CD4-positive, alpha-beta T cell (primary cell): ENCODE data around the gene CTR9. TPM values are rescaled to one million over a fixed set of nuclear protein-coding genes. Genes with fewer than 3 reads are reported as not detected.

ENCODE experiments used
- ATAC-seq: fragments of 200-7000 bp; cut with Tn5 transposase; one replicate; pipeline ENCODE4 v1.10.0; 2022; ENCODE audit warnings: mild to moderate bottlenecking; ENCODE audit not compliant: poor library complexity
- CTCF ChIA-PET: fragments of 350-600 bp; sonication (Branson Sonifier 250); formaldehyde crosslinking; loops from one replicate; lab custom pipeline; 2021; ENCODE audit warnings: antibody characterized with exemption, inconsistent platforms; lab: Charles Lee
- POLR2A ChIA-PET: fragments of 350-600 bp; sonication (Branson Sonifier 250); formaldehyde crosslinking; loops from one replicate; lab custom pipeline; 2021; ENCODE audit warnings: antibody characterized with exemption, inconsistent platforms; lab: Charles Lee
- DNase-seq, 14 experiments: peaks; one replicate each; pipeline ENCODE4 v3.0.0-alpha.2; 2013 to 2020; ENCODE audit warnings: mixed read lengths in 2 of 14
- H3K27ac ChIP-seq, 2 donors: one replicate each; pipeline versions ENCODE4 v1.5.1 to v1.7.0; 2013; ENCODE audit warnings: low read length in 2 of 2, low read depth in 1 of 2, mild to moderate bottlenecking in 1 of 2
- H3K27me3 ChIP-seq, 2 experiments: 1 replicate in 1 of 2; 2 replicates in 1 of 2; pipeline versions ENCODE4 v1.6.1 to v1.7.0; 2013; ENCODE audit warnings: low read length in 2 of 2, control low read depth in 1 of 2, mild to moderate bottlenecking in 1 of 2, moderate library complexity in 1 of 2; ENCODE audit not compliant: insufficient read depth in 2 of 2, control insufficient read depth in 1 of 2
- H3K36me3 ChIP-seq: one replicate; pipeline ENCODE4 v1.6.1; 2013; ENCODE audit warnings: low read length, control low read depth; ENCODE audit not compliant: insufficient read depth
- H3K4me1 ChIP-seq: one replicate; pipeline ENCODE4 v1.6.1; 2013; ENCODE audit warnings: low read length, control low read depth; ENCODE audit not compliant: insufficient read depth
- H3K4me3 ChIP-seq: one replicate; pipeline ENCODE4 v1.5.1; 2013; ENCODE audit warnings: mild to moderate bottlenecking, low read length, moderate library complexity
- H3K9me3 ChIP-seq, 2 experiments: 1 replicate in 1 of 2; 2 replicates in 1 of 2; pipeline versions ENCODE4 v1.6.1 to v1.7.0; 2013; ENCODE audit warnings: low read length in 2 of 2, mild to moderate bottlenecking in 2 of 2, control low read depth in 1 of 2, moderate library complexity in 1 of 2; ENCODE audit not compliant: control insufficient read depth in 1 of 2, insufficient read depth in 1 of 2
- H3K27ac Mint-ChIP-seq: one replicate; pipeline ENCODE4 v1.8.0; 2020; ENCODE audit warnings: mixed read lengths
- H3K27me3 Mint-ChIP-seq: one replicate; pipeline ENCODE4 v1.8.0; 2021; ENCODE audit warnings: mixed read lengths
- H3K36me3 Mint-ChIP-seq: one replicate; pipeline ENCODE4 v1.8.0; 2021; ENCODE audit warnings: low read depth, mixed read lengths
- H3K4me1 Mint-ChIP-seq: one replicate; pipeline ENCODE4 v1.8.0; 2021; ENCODE audit warnings: low read depth, mixed read lengths
- H3K4me3 Mint-ChIP-seq: one replicate; pipeline ENCODE4 v1.8.0; 2020; ENCODE audit warnings: mild to moderate bottlenecking, mixed read lengths
- H3K9me3 Mint-ChIP-seq: one replicate; pipeline ENCODE4 v1.8.0; 2020; ENCODE audit warnings: mixed read lengths
- CTCF ChIP-seq: fragments of 200-600 bp; IDR thresholded peaks from one replicate; pipeline ENCODE4 v1.8.0; 2022; ENCODE audit warnings: antibody characterized with exemption, mild to moderate bottlenecking
- intact Hi-C, 2 experiments: fragments of 100-400 bp; cut with DNase I in 1 of 2; cut with micrococcal nuclease in 1 of 2; formaldehyde crosslinking; loops; one replicate each; pipeline versions ENCODE4 v1.15.1 to v1.9.0; 2023 to 2025; cut with DNase I, micrococcal nuclease
- total RNA-seq, 174 experiments: library from RNA in 2 of 174; stranded (reverse) in 2 of 174; gene quantifications; one replicate each; pipeline ENCODE4 v1.2.3 and lab custom pipeline; 2021 to 2026

The CTR9 gene
- total RNA-seq, 2 experiments from 2014 or later, result 34.0 to 34.7 TPM

GRCh38 chr11:10777393-10777793 is 26.3 kb downstream of the CTR9 start:
- peaks cover 74% of the 10 kb centered on the region for H3K36me3 ChIP-seq
- Mint-ChIP-seq H3K36me3 (peaks cover 44% of the 10 kb centered on the region), H3K27me3 (no peaks in the 10 kb centered on the region), H3K4me3 (no peak overlapping the region), H3K4me1 (no peaks in the 10 kb centered on the region), H3K27ac (peak overlapping the region; percentile 19), H3K9me3 (no peaks in the 10 kb centered on the region)
- ChIA-PET CTCF (no interaction called here), POLR2A (no interaction called here)
- H3K27me3 ChIP-seq, result no peaks in the 10 kb centered on the region
- no peak overlapping the region for H3K27ac ChIP-seq
- DNase-seq (no peak), ATAC-seq (no peak)
- intact Hi-C loops, result no loop called here
- no peaks in the 10 kb centered on the region for H3K9me3 ChIP-seq
- no peak for TF ChIP-seq CTCF
- H3K4me1 ChIP-seq, result no peaks in the 10 kb centered on the region
- no peak overlapping the region for H3K4me3 ChIP-seq

GRCh38 chr11:10777806-10778205 is 26.8 kb downstream of the CTR9 start:
- intact Hi-C loops, result no loop called here
- Mint-ChIP-seq H3K27me3 (no peaks in the 10 kb centered on the region), H3K36me3 (peaks cover 44% of the 10 kb centered on the region), H3K9me3 (no peaks in the 10 kb centered on the region), H3K4me1 (no peaks in the 10 kb centered on the region), H3K27ac (peak overlapping the region; percentile 19), H3K4me3 (no peak overlapping the region)
- no peaks in the 10 kb centered on the region for H3K27me3 ChIP-seq
- DNase-seq (no peak), ATAC-seq (no peak)
- ChIA-PET POLR2A (no interaction called here), CTCF (no interaction called here)
- no peaks in the 10 kb centered on the region for H3K4me1 ChIP-seq
- no peak overlapping the region for H3K4me3 ChIP-seq
- no peak overlapping the region for H3K27ac ChIP-seq
- H3K36me3 ChIP-seq, result peaks cover 70% of the 10 kb centered on the region
- TF ChIP-seq CTCF, result no peak
- H3K9me3 ChIP-seq, result no peaks in the 10 kb centered on the region

GRCh38 chr11:10778217-10778970 is 27.3 kb downstream of the CTR9 start:
- no peak overlapping the region for H3K27ac ChIP-seq
- Mint-ChIP-seq H3K36me3 (peaks cover 44% of the 10 kb centered on the region), H3K9me3 (no peaks in the 10 kb centered on the region), H3K27ac (no peak overlapping the region), H3K4me1 (no peaks in the 10 kb centered on the region), H3K4me3 (no peak overlapping the region), H3K27me3 (no peaks in the 10 kb centered on the region)
- DNase-seq (no peak), ATAC-seq (no peak)
- H3K36me3 ChIP-seq, result peaks cover 64% of the 10 kb centered on the region
- H3K4me3 ChIP-seq, result no peak overlapping the region
- H3K27me3 ChIP-seq, result no peaks in the 10 kb centered on the region
- intact Hi-C loops, result no loop called here
- CTCF ChIA-PET, result no interaction called here
- TF ChIP-seq CTCF, result no peak
- H3K4me1 ChIP-seq, result no peaks in the 10 kb centered on the region
- POLR2A ChIA-PET, result no interaction called here
- H3K9me3 ChIP-seq, result no peaks in the 10 kb centered on the region
